ENCODE data around the gene PRMT6. TPM values are rescaled to one million over a fixed set of nuclear protein-coding genes. Genes with fewer than 3 reads are reported as not detected.

Gene PRMT6
- total and polyA plus RNA-seq, 10 of the 15 experiments (the other 5 are each of a cell fraction or from before 2014, with no cell fraction given) = 6.0 to 38.6 (median 26.3) TPM

Other genes with a start within 250 kb of the PRMT6 start
- 1.2 and 3.0 TPM in 2 replicates for gene NTNG1, start 84.4 kb downstream of the PRMT6 start, total RNA-seq (2014; rRNA removed)
- gene NTNG1, start 84.4 kb downstream of the PRMT6 start, total RNA-seq (2014; rRNA removed; fragmentation: Illumina TruSeq; extraction: Trizol) = 1.0 and 2.3 TPM in 2 replicates
- 1.4 and 2.3 TPM in 2 replicates for gene NTNG1, start 84.4 kb downstream of the PRMT6 start, total RNA-seq (2021)
- gene NTNG1, start 84.4 kb downstream of the PRMT6 start, polyA plus RNA-seq (2011; rRNA removed) = 2.1 and 3.9 TPM in 2 replicates
- gene NTNG1, start 84.4 kb downstream of the PRMT6 start, polyA plus RNA-seq (2014; fragmentation: Illumina TruSeq; extraction: Trizol) = 1.2 and 1.5 TPM in 2 replicates
- gene NTNG1, start 84.4 kb downstream of the PRMT6 start, polyA plus RNA-seq (2014; fragmentation: Nextera tagmentation; extraction: Ambion mirVana) = under 1 TPM; 0.18 to 0.26 TPM
- 1.1 and 1.2 TPM in 2 replicates for gene NTNG1, start 84.4 kb downstream of the PRMT6 start, polyA plus RNA-seq (2014; rRNA removed)
- under 1 TPM in 1 of 2 experiments, not detected in 1; 0.31 TPM for gene NTNG1, start 84.4 kb downstream of the PRMT6 start, polyA plus RNA-seq (2016; fragmentation: Nextera tagmentation; extraction: Ambion mirVana)

All from GM12878 (cell line).